IPS-NIHi7 (cell line): ENCODE measurements around the gene OR2V1.
A peak's percentile ranks its signal among the peaks of the same experiment; 100 is the strongest.
"Not testable (repeated sequence)": the region's sequence is repeated elsewhere in the genome, so short reads cannot be mapped to it uniquely, and the experiment has no call there.

Experiments
- DNase-seq: peaks from one replicate; pipeline ENCODE4 v3.0.0; 2012; ENCODE audit warnings: mixed read lengths; ENCODE audit errors: extremely low spot score

OR2V1 gene

GRCh38 chr5:181130832-181131496 is at the start of gene OR2V1:
Gene OR2V1, minus strand, starts transcription at chr5:181131169. Its CDS starts 5,865 bp downstream, at chr5:181125304.
- no peak for DNase-seq

GRCh38 chr5:181177559-181177958 is 46.6 kb upstream of the OR2V1 start:
- not testable (repeated sequence) for DNase-seq

- DNase-seq, result no peak
Observed at GRCh38 chr5:181176254-181176952, 45.4 kb upstream of the OR2V1 start.

- peak; percentile 55 for DNase-seq
Observed at GRCh38 chr5:181173420-181174342, 42.7 kb upstream of the OR2V1 start.

- no peak for DNase-seq
Observed at GRCh38 chr5:181173027-181173419, 42.1 kb upstream of the OR2V1 start.

- DNase-seq, result no peak
Observed at GRCh38 chr5:181171782-181172181, 40.8 kb upstream of the OR2V1 start.

GRCh38 chr5:181170996-181171395 is 40.0 kb upstream of the OR2V1 start:
- no peak for DNase-seq

- DNase-seq, result no peak
Observed at GRCh38 chr5:181170237-181170825, 39.4 kb upstream of the OR2V1 start.

- not testable (repeated sequence) for DNase-seq
Observed at GRCh38 chr5:181169459-181170236, 38.7 kb upstream of the OR2V1 start.

- no peak for DNase-seq
Observed at GRCh38 chr5:181168595-181169118, 37.7 kb upstream of the OR2V1 start.

GRCh38 chr5:181167814-181168488 is 37.0 kb upstream of the OR2V1 start:
- DNase-seq, result peak; percentile 66

GRCh38 chr5:181166812-181167733 is 36.1 kb upstream of the OR2V1 start:
- no peak for DNase-seq

- DNase-seq, result no peak
Observed at GRCh38 chr5:181164076-181164952, 33.3 kb upstream of the OR2V1 start.

GRCh38 chr5:181163487-181164075 is 32.6 kb upstream of the OR2V1 start:
- DNase-seq, result no peak

- DNase-seq, result no peak
Observed at GRCh38 chr5:181161534-181162175, 30.7 kb upstream of the OR2V1 start.

GRCh38 chr5:181160755-181161533 is 30.0 kb upstream of the OR2V1 start:
- DNase-seq, result peak; percentile 57
